HepG2 (cell line): ENCODE data around the gene TNP2. TPM values are rescaled to one million over a fixed set of nuclear protein-coding genes. Genes with fewer than 3 reads are reported as not detected.
A peak's percentile ranks its signal among the peaks of the same experiment; 100 is the strongest.

Experiments
- ATF1 ChIP-seq: IDR thresholded peaks from 2 replicates; pipeline ENCODE4 v1.6.1; 2016; ENCODE audit warnings: mild to moderate bottlenecking, control low read depth
- CCDC6 ChIP-seq: sonication (generic); formaldehyde crosslinking; IDR thresholded peaks from 2 replicates; pipeline ENCODE4 v1.8.1; 2022; ENCODE audit warnings: mild to moderate bottlenecking, missing genetic modification reagents, moderate library complexity
- KLF12 ChIP-seq: sonication (generic); formaldehyde crosslinking; IDR thresholded peaks from 2 replicates; pipeline ENCODE4 v1.4.0; 2020; ENCODE audit warnings: missing genetic modification reagents, borderline replicate concordance
- MAFF ChIP-seq: IDR thresholded peaks from 2 replicates; pipeline ENCODE4 v1.6.1; 2011; ENCODE audit warnings: low read depth, low read length, improper control_type of control experiment
- MAFK ChIP-seq, 2 experiments: IDR thresholded peaks in 1 of 2; conservative IDR thresholded peaks in 1 of 2; 2 replicates each; pipeline ENCODE4 v1.6.1; 2011; ENCODE audit warnings: improper control_type of control experiment in 2 of 2, low read length in 2 of 2
- NFE2L2 ChIP-seq: fragments of 150-350 bp; IDR thresholded peaks from 2 replicates; pipeline ENCODE4 v1.6.1; 2014; ENCODE audit warnings: low read length
- NR2F2 ChIP-seq: IDR thresholded peaks from 2 replicates; pipeline ENCODE4 v1.6.1; 2012; ENCODE audit warnings: low read depth, inconsistent platforms, borderline replicate concordance
- PBX2 ChIP-seq: IDR thresholded peaks from 2 replicates; pipeline ENCODE4 v1.6.1; 2016; ENCODE audit warnings: control low read depth
- SIX1 ChIP-seq: sonication (generic); formaldehyde crosslinking; IDR thresholded peaks from 2 replicates; pipeline ENCODE4 v1.4.0; 2020; ENCODE audit warnings: missing genetic modification reagents, borderline replicate concordance
- TBL1XR1 ChIP-seq: fragments of 150-350 bp; IDR thresholded peaks from 2 replicates; pipeline ENCODE4 v1.6.1; 2014; ENCODE audit warnings: borderline replicate concordance, low read length; ENCODE audit not compliant: partially characterized antibody
- ZNF282 ChIP-seq: fragments of 450-650 bp; IDR thresholded peaks from 2 replicates; pipeline ENCODE4 v1.6.1; 2018; ENCODE audit not compliant: partially characterized antibody
- ZNF660 ChIP-seq: sonication (generic); formaldehyde crosslinking; IDR thresholded peaks from 2 replicates; pipeline ENCODE4 v1.5.1; 2020; ENCODE audit warnings: mild to moderate bottlenecking, low read depth, missing genetic modification reagents, borderline replicate concordance
- polyA plus RNA-seq, 8 experiments: library from polyadenylated mRNA; depleted of rRNA in 3 of 8; stranded (reverse) in 7 of 8; unstranded in 1 of 8; fragments of >200 nt; fragmentation: Illumina TruSeq in 4 of 8; extraction: Trizol in 4 of 8; gene quantifications; 2 replicates each; pipeline versions ENCODE4 v1.2.1 to v1.2.3, GENCODE V29; 2011 to 2016; ENCODE audit warnings: low read depth in 4 of 8, missing spikeins in 1 of 8, mixed read lengths in 1 of 8; ENCODE audit not compliant: insufficient read depth in 1 of 8
- total RNA-seq, 5 experiments: library from RNA; depleted of rRNA; stranded (reverse); fragments of >200 nt; fragmentation: Illumina TruSeq; extraction: Trizol; gene quantifications; 2 replicates each; pipeline ENCODE4 v1.2.3, GENCODE V29; 2016; ENCODE audit warnings: low read depth in 1 of 5
- TF ChIP-seq, protein P1 (sequence below): sonication (generic); formaldehyde crosslinking; IDR thresholded peaks from 2 replicates; pipeline ENCODE4 v1.4.0; 2020; ENCODE audit warnings: mild to moderate bottlenecking, missing genetic modification reagents
- TF ChIP-seq, protein P2 (sequence below), 2 experiments: sonication (generic) in 1 of 2; formaldehyde crosslinking in 1 of 2; IDR thresholded peaks; 2 replicates each; pipeline versions ENCODE4 v1.6.1 to v1.9.0; 2014 to 2022; ENCODE audit warnings: antibody characterized with exemption in 1 of 2, borderline replicate concordance in 1 of 2, inconsistent platforms in 1 of 2, low read depth in 1 of 2, missing genetic modification reagents in 1 of 2
- TF ChIP-seq, protein P3 (sequence below): sonication (generic); formaldehyde crosslinking; IDR thresholded peaks from 2 replicates; pipeline ENCODE4 v1.5.0; 2020; ENCODE audit warnings: missing genetic modification reagents

Gene TNP2
- total and polyA plus RNA-seq, 2 of the 13 experiments (the other 11 are each of a cell fraction or from before 2014, with no cell fraction given) = not detected

- TF ChIP-seq, protein P1, sequence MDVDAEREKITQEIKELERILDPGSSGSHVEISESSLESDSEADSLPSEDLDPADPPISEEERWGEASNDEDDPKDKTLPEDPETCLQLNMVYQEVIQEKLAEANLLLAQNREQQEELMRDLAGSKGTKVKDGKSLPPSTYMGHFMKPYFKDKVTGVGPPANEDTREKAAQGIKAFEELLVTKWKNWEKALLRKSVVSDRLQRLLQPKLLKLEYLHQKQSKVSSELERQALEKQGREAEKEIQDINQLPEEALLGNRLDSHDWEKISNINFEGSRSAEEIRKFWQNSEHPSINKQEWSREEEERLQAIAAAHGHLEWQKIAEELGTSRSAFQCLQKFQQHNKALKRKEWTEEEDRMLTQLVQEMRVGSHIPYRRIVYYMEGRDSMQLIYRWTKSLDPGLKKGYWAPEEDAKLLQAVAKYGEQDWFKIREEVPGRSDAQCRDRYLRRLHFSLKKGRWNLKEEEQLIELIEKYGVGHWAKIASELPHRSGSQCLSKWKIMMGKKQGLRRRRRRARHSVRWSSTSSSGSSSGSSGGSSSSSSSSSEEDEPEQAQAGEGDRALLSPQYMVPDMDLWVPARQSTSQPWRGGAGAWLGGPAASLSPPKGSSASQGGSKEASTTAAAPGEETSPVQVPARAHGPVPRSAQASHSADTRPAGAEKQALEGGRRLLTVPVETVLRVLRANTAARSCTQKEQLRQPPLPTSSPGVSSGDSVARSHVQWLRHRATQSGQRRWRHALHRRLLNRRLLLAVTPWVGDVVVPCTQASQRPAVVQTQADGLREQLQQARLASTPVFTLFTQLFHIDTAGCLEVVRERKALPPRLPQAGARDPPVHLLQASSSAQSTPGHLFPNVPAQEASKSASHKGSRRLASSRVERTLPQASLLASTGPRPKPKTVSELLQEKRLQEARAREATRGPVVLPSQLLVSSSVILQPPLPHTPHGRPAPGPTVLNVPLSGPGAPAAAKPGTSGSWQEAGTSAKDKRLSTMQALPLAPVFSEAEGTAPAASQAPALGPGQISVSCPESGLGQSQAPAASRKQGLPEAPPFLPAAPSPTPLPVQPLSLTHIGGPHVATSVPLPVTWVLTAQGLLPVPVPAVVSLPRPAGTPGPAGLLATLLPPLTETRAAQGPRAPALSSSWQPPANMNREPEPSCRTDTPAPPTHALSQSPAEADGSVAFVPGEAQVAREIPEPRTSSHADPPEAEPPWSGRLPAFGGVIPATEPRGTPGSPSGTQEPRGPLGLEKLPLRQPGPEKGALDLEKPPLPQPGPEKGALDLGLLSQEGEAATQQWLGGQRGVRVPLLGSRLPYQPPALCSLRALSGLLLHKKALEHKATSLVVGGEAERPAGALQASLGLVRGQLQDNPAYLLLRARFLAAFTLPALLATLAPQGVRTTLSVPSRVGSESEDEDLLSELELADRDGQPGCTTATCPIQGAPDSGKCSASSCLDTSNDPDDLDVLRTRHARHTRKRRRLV = 0 out of 2 replicates have a peak, but pooled peaks have one; percentile 71
- TF ChIP-seq CCDC6 (CRISPR knock-in tag) (no peak), PBX2 (CRISPR knock-in tag) (0 out of 2 replicates have a peak, but pooled peaks have one; percentile 32), ATF1 (no peak; the same call in 1 of the 2 replicates), MAFF (no peak), NR2F2 (peak; percentile 70; the same call in 1 of the 2 replicates), KLF12 (CRISPR knock-in tag) (peak; percentile 85; the same call in 1 of the 2 replicates), ZNF660 (CRISPR knock-in tag) (no peak), TBL1XR1 (peak; percentile 87), ZNF282 (no peak), SIX1 (CRISPR knock-in tag) (peak; percentile 89; the same call in 1 of the 2 replicates), MAFK (conservative IDR thresholded peaks at IDR 0.05 in 1 of 2, IDR thresholded peaks at IDR 0.05 in 1 of 2; ENCODE audit: low read length in 2 of 2) (no peak), NFE2L2 (no peak)
- TF ChIP-seq, protein P2, sequence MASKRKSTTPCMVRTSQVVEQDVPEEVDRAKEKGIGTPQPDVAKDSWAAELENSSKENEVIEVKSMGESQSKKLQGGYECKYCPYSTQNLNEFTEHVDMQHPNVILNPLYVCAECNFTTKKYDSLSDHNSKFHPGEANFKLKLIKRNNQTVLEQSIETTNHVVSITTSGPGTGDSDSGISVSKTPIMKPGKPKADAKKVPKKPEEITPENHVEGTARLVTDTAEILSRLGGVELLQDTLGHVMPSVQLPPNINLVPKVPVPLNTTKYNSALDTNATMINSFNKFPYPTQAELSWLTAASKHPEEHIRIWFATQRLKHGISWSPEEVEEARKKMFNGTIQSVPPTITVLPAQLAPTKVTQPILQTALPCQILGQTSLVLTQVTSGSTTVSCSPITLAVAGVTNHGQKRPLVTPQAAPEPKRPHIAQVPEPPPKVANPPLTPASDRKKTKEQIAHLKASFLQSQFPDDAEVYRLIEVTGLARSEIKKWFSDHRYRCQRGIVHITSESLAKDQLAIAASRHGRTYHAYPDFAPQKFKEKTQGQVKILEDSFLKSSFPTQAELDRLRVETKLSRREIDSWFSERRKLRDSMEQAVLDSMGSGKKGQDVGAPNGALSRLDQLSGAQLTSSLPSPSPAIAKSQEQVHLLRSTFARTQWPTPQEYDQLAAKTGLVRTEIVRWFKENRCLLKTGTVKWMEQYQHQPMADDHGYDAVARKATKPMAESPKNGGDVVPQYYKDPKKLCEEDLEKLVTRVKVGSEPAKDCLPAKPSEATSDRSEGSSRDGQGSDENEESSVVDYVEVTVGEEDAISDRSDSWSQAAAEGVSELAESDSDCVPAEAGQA (IDR thresholded peaks at IDR 0.05; ENCODE audit: low read depth) = 0 out of 2 replicates have a peak, but pooled peaks have one; percentile 24
- TF ChIP-seq, protein P2 (CRISPR knock-in tag; IDR thresholded peaks at IDR 0.05; ENCODE audit: borderline replicate concordance) = no peak; the same call in 1 of the 2 replicates
- TF ChIP-seq, protein P3, sequence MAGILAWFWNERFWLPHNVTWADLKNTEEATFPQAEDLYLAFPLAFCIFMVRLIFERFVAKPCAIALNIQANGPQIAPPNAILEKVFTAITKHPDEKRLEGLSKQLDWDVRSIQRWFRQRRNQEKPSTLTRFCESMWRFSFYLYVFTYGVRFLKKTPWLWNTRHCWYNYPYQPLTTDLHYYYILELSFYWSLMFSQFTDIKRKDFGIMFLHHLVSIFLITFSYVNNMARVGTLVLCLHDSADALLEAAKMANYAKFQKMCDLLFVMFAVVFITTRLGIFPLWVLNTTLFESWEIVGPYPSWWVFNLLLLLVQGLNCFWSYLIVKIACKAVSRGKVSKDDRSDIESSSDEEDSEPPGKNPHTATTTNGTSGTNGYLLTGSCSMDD = no peak
Measured at GRCh38 chr16:11306997-11307638, 38.0 kb upstream of the TNP2 start (continued).
